RWPE2 (cell line): ENCODE results near the gene ATOX1.

ENCODE experiments used
- ATAC-seq: fragments of 200-7000 bp; cut with Tn5 transposase; 3 replicates; pipeline ENCODE4 v1.9.1; 2021; ENCODE audit warnings: low read depth
- DNase-seq: peaks from one replicate; pipeline ENCODE4 v3.0.0-alpha.2; 2020; ENCODE audit warnings: low spot score
- H3K27ac ChIP-seq: fragments of 450-650 bp; 2 replicates; pipeline ENCODE4 v1.5.1; 2017; ENCODE audit warnings: mild to moderate bottlenecking; ENCODE audit not compliant: poor library complexity, severe bottlenecking
- H3K27me3 ChIP-seq: fragments of 250-450 bp; sonication (Bioruptor Pico); 2 replicates; pipeline ENCODE4 v1.5.1; 2021; ENCODE audit warnings: mild to moderate bottlenecking, moderate library complexity; ENCODE audit not compliant: insufficient read depth, poor library complexity, severe bottlenecking
- H3K36me3 ChIP-seq: fragments of 250-450 bp; sonication (Bioruptor Pico); 2 replicates; pipeline ENCODE4 v1.5.1; 2020; ENCODE audit warnings: low read depth, mild to moderate bottlenecking, moderate library complexity
- H3K4me1 ChIP-seq: fragments of 250-450 bp; sonication (Bioruptor Pico); 2 replicates; pipeline ENCODE4 v1.5.1; 2021; ENCODE audit warnings: mild to moderate bottlenecking, moderate library complexity; ENCODE audit not compliant: insufficient read depth, poor library complexity, severe bottlenecking
- H3K4me3 ChIP-seq: fragments of 250-450 bp; sonication (Bioruptor Pico); 2 replicates; pipeline ENCODE4 v1.5.1; 2021; ENCODE audit warnings: mild to moderate bottlenecking, moderate library complexity; ENCODE audit not compliant: severe bottlenecking
- H3K9me3 ChIP-seq: fragments of 250-450 bp; sonication (Bioruptor Pico); 2 replicates; pipeline ENCODE4 v1.5.1; 2021; ENCODE audit warnings: mild to moderate bottlenecking, moderate library complexity; ENCODE audit not compliant: severe bottlenecking
- CTCF ChIP-seq: fragments of 450-650 bp; IDR thresholded peaks from one replicate; pipeline ENCODE4 v1.5.1; 2017; ENCODE audit warnings: mild to moderate bottlenecking, moderate library complexity; ENCODE audit not compliant: poor library complexity, severe bottlenecking

Gene ATOX1

GRCh38 chr5:151798674-151799073, 40.2 kb upstream of the ATOX1 start:
- DNase-seq: no peak
- no peak for TF ChIP-seq CTCF
- no peak for ATAC-seq
- H3K4me1 ChIP-seq: no peaks in the 10 kb centered on the region
- no peaks in the 10 kb centered on the region for H3K9me3 ChIP-seq
- peaks cover 100% of the 10 kb centered on the region for H3K36me3 ChIP-seq
- no peaks in the 10 kb centered on the region for H3K27me3 ChIP-seq
- no peak overlapping the region for H3K27ac ChIP-seq
- H3K4me3 ChIP-seq: no peak overlapping the region

GRCh38 chr5:151795426-151795825, 37.0 kb upstream of the ATOX1 start:
- no peaks in the 10 kb centered on the region for H3K9me3 ChIP-seq
- H3K4me1 ChIP-seq: no peaks in the 10 kb centered on the region
- DNase-seq (no peak), ATAC-seq (no peak)
- no peaks in the 10 kb centered on the region for H3K27me3 ChIP-seq
- H3K36me3 ChIP-seq: peaks cover 100% of the 10 kb centered on the region
- no peak overlapping the region for H3K27ac ChIP-seq
- no peak overlapping the region for H3K4me3 ChIP-seq
- no peak for TF ChIP-seq CTCF

GRCh38 chr5:151793358-151793757, 34.9 kb upstream of the ATOX1 start:
- Histone ChIP-seq H3K4me3 (no peak overlapping the region), H3K27me3 (no peaks in the 10 kb centered on the region), H3K9me3 (no peaks in the 10 kb centered on the region), H3K27ac (no peak overlapping the region), H3K4me1 (no peaks in the 10 kb centered on the region), H3K36me3 (peaks cover 100% of the 10 kb centered on the region)
- TF ChIP-seq CTCF: no peak
- ATAC-seq: no peak
- DNase-seq: no peak

- no peak overlapping the region for H3K27ac ChIP-seq
- ATAC-seq (no peak), DNase-seq (no peak)
- no peaks in the 10 kb centered on the region for H3K27me3 ChIP-seq
- no peaks in the 10 kb centered on the region for H3K9me3 ChIP-seq
- H3K4me3 ChIP-seq: no peak overlapping the region
- H3K36me3 ChIP-seq: peaks cover 84% of the 10 kb centered on the region
- H3K4me1 ChIP-seq: peaks cover 5% of the 10 kb centered on the region
- no peak for TF ChIP-seq CTCF
Observed at GRCh38 chr5:151787817-151788216, 29.4 kb upstream of the ATOX1 start.

- DNase-seq (no peak), ATAC-seq (no peak)
- peaks cover 82% of the 10 kb centered on the region for H3K36me3 ChIP-seq
- H3K4me3 ChIP-seq: no peak overlapping the region
- H3K9me3 ChIP-seq: no peaks in the 10 kb centered on the region
- no peak overlapping the region for H3K27ac ChIP-seq
- no peaks in the 10 kb centered on the region for H3K27me3 ChIP-seq
- TF ChIP-seq CTCF: no peak
- peaks cover 16% of the 10 kb centered on the region for H3K4me1 ChIP-seq
Observed at GRCh38 chr5:151786468-151786867, 28.0 kb upstream of the ATOX1 start.
